Loucy (cell line): Measurements from ENCODE around the gene RNF166.
A peak's percentile ranks its signal among the peaks of the same experiment; 100 is the strongest.

Experiments
- H2AFZ ChIP-seq: fragments of 200-600 bp; sonication (generic); 2 replicates; pipeline ENCODE4 v1.6.0; 2016; ENCODE audit warnings: antibody characterized with exemption, mild to moderate bottlenecking, low read length, moderate library complexity
- H3F3A ChIP-seq: fragments of 200-600 bp; 2 replicates; pipeline ENCODE4 v1.6.0; 2016; ENCODE audit warnings: antibody characterized with exemption, low read depth, mild to moderate bottlenecking
- H3K27me3 ChIP-seq: fragments of 200-600 bp; sonication (generic); 2 replicates; pipeline ENCODE4 v1.6.1; 2014; ENCODE audit warnings: low read length, mild to moderate bottlenecking; ENCODE audit not compliant: insufficient read depth, poor library complexity, severe bottlenecking
- H3K36me3 ChIP-seq: fragments of 200-600 bp; sonication (generic); 2 replicates; pipeline ENCODE4 v1.6.1; 2016; ENCODE audit warnings: low read length; ENCODE audit not compliant: insufficient read depth
- H3K4me1 ChIP-seq: fragments of 200-600 bp; sonication (generic); 2 replicates; pipeline ENCODE4 v1.5.1; 2014; ENCODE audit warnings: low read length, mild to moderate bottlenecking; ENCODE audit not compliant: insufficient read depth, poor library complexity, severe bottlenecking
- H3K4me2 ChIP-seq: fragments of 200-600 bp; sonication (generic); 2 replicates; pipeline ENCODE4 v1.6.0; 2014; ENCODE audit warnings: antibody characterized with exemption, low read length, low read depth, mild to moderate bottlenecking; ENCODE audit not compliant: poor library complexity, severe bottlenecking
- H3K4me3 ChIP-seq: fragments of 200-600 bp; sonication (generic); 2 replicates; pipeline ENCODE4 v1.5.1; 2014; ENCODE audit warnings: low read length, mild to moderate bottlenecking, mixed read lengths; ENCODE audit not compliant: poor library complexity, severe bottlenecking
- H3K79me2 ChIP-seq: fragments of 200-600 bp; sonication (generic); 2 replicates; pipeline ENCODE4 v1.6.1; 2014; ENCODE audit warnings: low read length; ENCODE audit not compliant: insufficient read depth
- H3K9ac ChIP-seq: fragments of 200-600 bp; sonication (generic); 2 replicates; pipeline ENCODE4 v1.6.0; 2014; ENCODE audit warnings: mild to moderate bottlenecking, low read depth, low read length, moderate library complexity; ENCODE audit not compliant: poor library complexity, severe bottlenecking
- H3K9me2 ChIP-seq: fragments of 200-600 bp; sonication (generic); replicated peaks from 2 replicates; pipeline ENCODE4 v1.6.1; 2016; ENCODE audit warnings: low read depth, low read length, mixed read lengths
- H3K9me3 ChIP-seq: fragments of 200-600 bp; sonication (generic); 2 replicates; pipeline ENCODE4 v1.6.1; 2014; ENCODE audit warnings: mild to moderate bottlenecking, antibody characterized with exemption, low read length, low read depth; ENCODE audit not compliant: insufficient read depth
- H4K20me1 ChIP-seq: fragments of 200-600 bp; sonication (generic); 2 replicates; pipeline ENCODE4 v1.6.0; 2014; ENCODE audit warnings: antibody characterized with exemption, low read length, mild to moderate bottlenecking; ENCODE audit not compliant: insufficient read depth, poor library complexity, severe bottlenecking
- EZH2phosphoT487 ChIP-seq: fragments of 200-600 bp; IDR thresholded peaks from 2 replicates; pipeline ENCODE4 v1.6.1; 2018; ENCODE audit warnings: antibody characterized with exemption, mild to moderate bottlenecking, moderate library complexity, borderline replicate concordance
- TF ChIP-seq, protein P1 (sequence below): fragments of 200-600 bp; sonication (generic); conservative IDR thresholded peaks from 2 replicates; pipeline ENCODE4 v1.5.1; 2014; ENCODE audit warnings: mild to moderate bottlenecking, antibody characterized with exemption, low read length

RNF166 gene

DNA sequence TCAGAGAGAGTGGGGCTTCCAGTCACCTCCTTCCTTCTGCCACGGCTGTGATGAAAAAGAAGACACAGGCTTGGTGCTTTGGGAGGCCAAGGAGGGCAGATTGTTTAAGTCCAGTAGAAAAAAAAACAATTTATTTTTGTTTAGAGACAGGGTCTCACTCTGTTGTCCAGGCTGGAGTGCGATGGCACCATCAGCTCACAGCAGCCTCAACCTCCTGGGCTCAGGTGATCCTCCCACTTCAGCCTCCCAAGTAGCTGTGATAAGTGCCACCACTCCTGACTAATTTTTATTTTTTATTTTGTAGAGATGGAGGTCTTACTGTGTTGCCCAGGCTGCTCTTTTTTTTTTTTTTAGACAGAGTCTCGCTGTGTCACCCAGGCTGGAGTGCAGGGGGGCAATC lies 40.6 kb downstream of the RNF166 start:
- no peak overlapping the region for H3K9ac ChIP-seq
- TF ChIP-seq, protein P1, sequence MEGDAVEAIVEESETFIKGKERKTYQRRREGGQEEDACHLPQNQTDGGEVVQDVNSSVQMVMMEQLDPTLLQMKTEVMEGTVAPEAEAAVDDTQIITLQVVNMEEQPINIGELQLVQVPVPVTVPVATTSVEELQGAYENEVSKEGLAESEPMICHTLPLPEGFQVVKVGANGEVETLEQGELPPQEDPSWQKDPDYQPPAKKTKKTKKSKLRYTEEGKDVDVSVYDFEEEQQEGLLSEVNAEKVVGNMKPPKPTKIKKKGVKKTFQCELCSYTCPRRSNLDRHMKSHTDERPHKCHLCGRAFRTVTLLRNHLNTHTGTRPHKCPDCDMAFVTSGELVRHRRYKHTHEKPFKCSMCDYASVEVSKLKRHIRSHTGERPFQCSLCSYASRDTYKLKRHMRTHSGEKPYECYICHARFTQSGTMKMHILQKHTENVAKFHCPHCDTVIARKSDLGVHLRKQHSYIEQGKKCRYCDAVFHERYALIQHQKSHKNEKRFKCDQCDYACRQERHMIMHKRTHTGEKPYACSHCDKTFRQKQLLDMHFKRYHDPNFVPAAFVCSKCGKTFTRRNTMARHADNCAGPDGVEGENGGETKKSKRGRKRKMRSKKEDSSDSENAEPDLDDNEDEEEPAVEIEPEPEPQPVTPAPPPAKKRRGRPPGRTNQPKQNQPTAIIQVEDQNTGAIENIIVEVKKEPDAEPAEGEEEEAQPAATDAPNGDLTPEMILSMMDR = no peak
- no peaks in the 10 kb centered on the region for H3K4me1 ChIP-seq
- H3F3A ChIP-seq = no peaks in the 10 kb centered on the region
- no peaks in the 10 kb centered on the region for H3K27me3 ChIP-seq
- H3K79me2 ChIP-seq = peaks cover 20% of the 10 kb centered on the region; the same call in 1 of the 2 replicates
- H3K9me3 ChIP-seq = no peaks in the 10 kb centered on the region
- H3K4me2 ChIP-seq = no peak overlapping the region
- no peaks in the 10 kb centered on the region for H3K36me3 ChIP-seq
- H3K9me2 ChIP-seq = no peaks in the 10 kb centered on the region
- H3K4me3 ChIP-seq = no peak overlapping the region
- no peaks in the 10 kb centered on the region for H4K20me1 ChIP-seq
- no peak overlapping the region for H2AFZ ChIP-seq

DNA sequence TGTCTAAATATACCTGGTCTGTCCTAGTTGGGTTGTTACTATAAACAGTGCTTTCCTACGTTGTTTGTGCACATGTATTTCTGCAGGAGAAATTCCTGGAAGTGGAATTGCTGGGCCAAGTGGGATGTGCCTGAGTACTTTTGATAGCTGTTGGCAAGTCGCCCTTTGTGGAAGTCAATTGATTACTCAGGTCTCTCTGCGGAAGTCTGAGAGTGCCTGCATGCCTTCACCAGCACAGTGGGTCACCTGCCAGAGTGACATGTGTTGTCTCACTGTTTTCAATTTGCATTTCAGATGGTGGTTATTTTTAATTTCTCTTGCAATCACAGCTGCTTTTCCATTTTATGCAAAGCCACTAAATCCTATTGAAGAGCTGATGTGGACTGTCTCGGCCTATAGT lies 41.1 kb downstream of the RNF166 start:
- Histone ChIP-seq H3K27me3 (no peaks in the 10 kb centered on the region), H3K4me1 (no peaks in the 10 kb centered on the region), H3K36me3 (no peaks in the 10 kb centered on the region), H3F3A (no peaks in the 10 kb centered on the region), H3K9me2 (no peaks in the 10 kb centered on the region), H3K9me3 (no peaks in the 10 kb centered on the region), H4K20me1 (no peaks in the 10 kb centered on the region), H3K79me2 (peaks cover 22% of the 10 kb centered on the region; the same call in 1 of the 2 replicates), H3K9ac (no peak overlapping the region), H3K4me2 (no peak overlapping the region), H2AFZ (no peak overlapping the region), H3K4me3 (no peak overlapping the region)
- no peak for TF ChIP-seq EZH2phosphoT487
- TF ChIP-seq, protein P1 = no peak

DNA sequence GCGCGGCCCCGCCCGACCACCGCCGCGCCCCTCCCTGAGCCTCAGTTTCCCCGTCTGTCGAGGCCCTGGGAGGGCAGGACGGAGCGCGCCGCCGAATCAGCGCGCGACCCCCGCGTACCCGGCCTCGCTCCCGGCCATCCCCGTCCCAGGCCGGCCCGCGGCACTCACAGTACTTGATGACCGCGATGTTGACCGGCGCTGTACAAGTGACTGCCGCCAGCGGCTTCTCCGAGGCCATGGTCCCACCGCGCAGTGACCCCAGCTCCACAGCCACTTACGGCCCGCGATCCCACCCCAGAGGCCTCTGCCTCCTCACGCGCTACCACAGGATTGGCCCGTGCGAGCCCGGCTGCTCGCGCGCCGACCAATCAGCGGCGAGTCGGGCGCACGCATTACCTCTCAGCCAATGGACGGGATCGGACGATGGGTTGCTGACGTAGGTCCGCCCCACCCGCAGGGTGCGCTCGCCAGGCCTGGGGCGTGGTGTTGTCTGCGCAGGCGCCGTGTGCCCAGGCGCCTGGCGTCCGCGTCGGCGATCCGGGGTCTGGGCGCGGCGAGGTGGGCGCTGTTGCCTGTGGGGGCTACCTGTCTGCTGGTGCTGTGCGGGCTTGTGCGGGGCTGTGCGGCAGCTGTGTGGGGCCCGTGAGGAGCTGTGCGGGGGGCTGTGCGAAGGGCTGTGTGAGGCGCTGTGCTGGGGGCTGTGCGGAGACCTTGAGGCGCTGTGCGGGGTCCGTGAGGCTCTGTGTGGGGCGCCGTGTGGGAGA lies 43.2 kb downstream of the RNF166 start, which contains the start of gene MVD:
MVD (minus strand) TSS at position 249 of the 764 bp plus-strand sequence; CDS start at position 238, 11 bp downstream.
- Histone ChIP-seq H3K4me2 (peak within 1 kb of the TSS; percentile 75), H3K4me1 (no peaks in the 10 kb centered on the region), H2AFZ (peak within 1 kb of the TSS; percentile 84), H4K20me1 (no peaks in the 10 kb centered on the region), H3K9ac (peak within 1 kb of the TSS; percentile 90), H3K9me3 (no peaks in the 10 kb centered on the region), H3K79me2 (peaks cover 34% of the 10 kb centered on the region; the same call in 1 of the 2 replicates), H3K9me2 (no peaks in the 10 kb centered on the region), H3K27me3 (no peaks in the 10 kb centered on the region), H3F3A (no peaks in the 10 kb centered on the region), H3K4me3 (peak within 1 kb of the TSS; percentile 84), H3K36me3 (no peaks in the 10 kb centered on the region)
- TF ChIP-seq, protein P1 = no peak
- no peak for TF ChIP-seq EZH2phosphoT487
